Ascending aorta (tissue), 2 donors: ENCODE measurements around the gene CDH15. TPM values are rescaled to one million over a fixed set of nuclear protein-coding genes. Genes with fewer than 3 reads are reported as not detected.
"Not testable (repeated sequence)": the region's sequence is repeated elsewhere in the genome, so short reads cannot be mapped to it uniquely, and the experiment has no call there.

Experiments
- DNase-seq, 2 donors: peaks; one replicate each; pipeline ENCODE4 v3.0.0-alpha.2; 2019; ENCODE audit warnings: low spot score in 2 of 2
- H3K27ac ChIP-seq, 2 donors: fragments of 200-600 bp; sonication (generic); one replicate each; pipeline ENCODE4 v1.5.1; 2016 to 2017; ENCODE audit warnings: mild to moderate bottlenecking in 1 of 2
- H3K27me3 ChIP-seq: fragments of 200-600 bp; sonication (generic); one replicate; pipeline ENCODE4 v1.5.1; 2017
- H3K36me3 ChIP-seq, 2 donors: fragments of 200-600 bp; sonication (generic); one replicate each; pipeline ENCODE4 v1.5.1; 2016
- H3K4me1 ChIP-seq, 2 donors: fragments of 200-600 bp; sonication (generic); one replicate each; pipeline ENCODE4 v1.5.1; 2016 to 2017; ENCODE audit warnings: mild to moderate bottlenecking in 1 of 2
- H3K4me3 ChIP-seq, 2 donors: fragments of 200-600 bp; sonication (generic); one replicate each; pipeline ENCODE4 v1.5.1; 2016 to 2017; ENCODE audit warnings: mild to moderate bottlenecking in 1 of 2
- H3K9me3 ChIP-seq, 2 donors: fragments of 200-600 bp; sonication (generic); one replicate each; pipeline ENCODE4 v1.5.1; 2016
- CTCF ChIP-seq, 3 experiments: fragments of 200-600 bp in 2 of 3; fragments of 450-650 bp in 1 of 3; sonication (generic) in 2 of 3; IDR thresholded peaks; one replicate each; pipeline ENCODE4 v1.5.1; 2016 to 2019; ENCODE audit warnings: antibody characterized with exemption in 3 of 3, mild to moderate bottlenecking in 1 of 3, moderate library complexity in 1 of 3
- intact Hi-C: fragments of 100-400 bp; cut with DNase I; formaldehyde crosslinking; loops from one replicate; pipeline ENCODE4 v1.15.1; 2023
- total RNA-seq: library from RNA; depleted of rRNA; stranded (reverse); fragments of >200 nt; gene quantifications from one replicate; pipeline ENCODE4 v1.1.0, GENCODE V29; 2016

Gene CDH15
- total RNA-seq, 1 donor from 2014 or later, result not detected

- Histone ChIP-seq H3K36me3 (no peaks in the 10 kb centered on the region), H3K27ac (no peak overlapping the region), H3K4me3 (no peak overlapping the region), H3K27me3 (no peaks in the 10 kb centered on the region), H3K9me3 (no peaks in the 10 kb centered on the region), H3K4me1 (peaks cover 0 to 5% of the 10 kb centered on the region in 2 donors)
- no peak for TF ChIP-seq CTCF (IDR thresholded peaks at IDR 0.05)
- DNase-seq, result no peak
- intact Hi-C loops, result no loop called here
Observed at GRCh38 chr16:89189358-89190025, 17.9 kb downstream of the CDH15 start.

DNA sequence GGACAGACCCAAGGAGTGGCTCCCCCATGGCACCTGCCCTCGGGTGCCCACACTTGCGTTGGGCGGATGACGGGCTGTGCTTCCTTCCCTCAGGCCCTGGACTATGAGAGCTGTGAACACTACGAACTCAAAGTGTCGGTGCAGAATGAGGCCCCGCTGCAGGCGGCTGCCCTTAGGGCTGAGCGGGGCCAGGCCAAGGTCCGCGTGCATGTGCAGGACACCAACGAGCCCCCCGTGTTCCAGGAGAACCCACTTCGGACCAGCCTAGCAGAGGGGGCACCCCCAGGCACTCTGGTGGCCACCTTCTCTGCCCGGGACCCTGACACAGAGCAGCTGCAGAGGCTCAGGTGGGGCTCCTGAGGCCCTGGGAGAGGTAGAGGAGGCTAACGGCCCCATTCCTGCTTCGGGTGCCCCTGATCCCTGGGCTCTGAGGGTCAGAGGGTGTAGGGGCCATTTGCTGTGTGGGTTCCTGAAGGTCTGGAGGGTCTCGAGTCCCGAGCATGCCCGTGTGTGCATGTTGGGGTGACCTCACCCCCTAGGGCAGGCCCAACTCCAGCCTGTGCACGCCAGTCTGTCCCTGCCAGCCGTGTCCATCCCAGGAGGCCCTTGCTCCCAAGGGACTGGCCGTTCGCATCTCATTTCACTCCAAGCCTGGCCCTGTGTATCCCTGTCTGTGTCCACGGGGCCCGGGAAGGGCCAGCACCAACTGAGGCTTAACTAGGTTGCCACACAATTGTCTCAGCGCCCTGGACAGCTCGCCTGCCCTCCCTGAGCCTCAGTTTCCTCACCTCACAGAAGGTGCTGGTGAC, 18.8 kb downstream of the CDH15 start:
- Histone ChIP-seq H3K4me3 (no peak overlapping the region), H3K27ac (no peak overlapping the region), H3K36me3 (no peaks in the 10 kb centered on the region), H3K27me3 (no peaks in the 10 kb centered on the region), H3K4me1 (peaks cover 0 to 5% of the 10 kb centered on the region in 2 donors), H3K9me3 (no peaks in the 10 kb centered on the region)
- intact Hi-C loops, result no loop called here
- TF ChIP-seq CTCF (IDR thresholded peaks at IDR 0.05), result no peak
- peak in 1 of 2 donors; percentile 61 for DNase-seq

- no peak overlapping the region for H3K27ac ChIP-seq
- H3K27me3 ChIP-seq, result no peaks in the 10 kb centered on the region
- no peaks in the 10 kb centered on the region for H3K9me3 ChIP-seq
- peak overlapping the region in 1 of 2 donors; percentile 59 for H3K4me3 ChIP-seq
- peak in 1 of 2 donors; percentile 53 for DNase-seq
- peaks cover 0 to 5% of the 10 kb centered on the region in 2 donors for H3K4me1 ChIP-seq
- no peak for TF ChIP-seq CTCF (IDR thresholded peaks at IDR 0.05)
- H3K36me3 ChIP-seq, result no peaks in the 10 kb centered on the region
- intact Hi-C loops, result no loop called here
Observed at GRCh38 chr16:89191033-89191900, 19.7 kb downstream of the CDH15 start.

- intact Hi-C loops, result no loop called here
- no peaks in the 10 kb centered on the region for H3K36me3 ChIP-seq
- DNase-seq, result no peak
- peak overlapping the region; percentile 52 to 59 for H3K4me3 ChIP-seq
- no peaks in the 10 kb centered on the region for H3K9me3 ChIP-seq
- no peak for TF ChIP-seq CTCF (IDR thresholded peaks at IDR 0.05)
- no peaks in the 10 kb centered on the region for H3K27me3 ChIP-seq
- peaks cover 0 to 5% of the 10 kb centered on the region in 2 donors for H3K4me1 ChIP-seq
- no peak overlapping the region for H3K27ac ChIP-seq
Observed at GRCh38 chr16:89191901-89192185, 20.3 kb downstream of the CDH15 start.

- peak in 1 of 2 donors; percentile 70 for DNase-seq
- H3K4me1 ChIP-seq, H3K36me3 ChIP-seq, intact Hi-C loops, H3K27ac ChIP-seq, H3K27me3 ChIP-seq, H3K9me3 ChIP-seq: not testable (repeated sequence)
- peak overlapping the region; percentile 52 to 59 for H3K4me3 ChIP-seq
Observed at GRCh38 chr16:89192186-89192955, 20.8 kb downstream of the CDH15 start.
